SKM-1 treated with dmso at 0.1 percent for 144 hours (cell line): ENCODE data around the gene ORC5.

ENCODE experiments used
- DNase-seq: peaks from one replicate; lab custom pipeline; 2025; ENCODE audit not compliant: unreplicated experiment; lab: John Stamatoyannopoulos, UW

ORC5 gene

GRCh38 chr7:104127204-104127603 lies 80.6 kb downstream of the ORC5 start:
- DNase-seq, result no peak

GRCh38 chr7:104126411-104126841 lies 81.4 kb downstream of the ORC5 start:
- no peak for DNase-seq

- DNase-seq, result no peak
Observed at GRCh38 chr7:104124893-104125477, 82.8 kb downstream of the ORC5 start.

GRCh38 chr7:104124469-104124868 lies 83.3 kb downstream of the ORC5 start:
- no peak for DNase-seq

GRCh38 chr7:104123786-104124185 lies 84.0 kb downstream of the ORC5 start:
- DNase-seq, result no peak

GRCh38 chr7:104113788-104114187 lies 94.0 kb downstream of the ORC5 start:
- no peak for DNase-seq

GRCh38 chr7:104112623-104113022 lies 95.2 kb downstream of the ORC5 start:
- DNase-seq, result no peak

GRCh38 chr7:104111271-104111670 lies 96.5 kb downstream of the ORC5 start:
- no peak for DNase-seq

- no peak for DNase-seq
Observed at GRCh38 chr7:104106108-104106905, 101.5 kb downstream of the ORC5 start.

- DNase-seq, result no peak
Observed at GRCh38 chr7:104098890-104099289, 108.9 kb downstream of the ORC5 start.

GRCh38 chr7:104096683-104097082 lies 111.1 kb downstream of the ORC5 start:
- DNase-seq, result no peak

- DNase-seq, result no peak
Observed at GRCh38 chr7:104093127-104093526, 114.7 kb downstream of the ORC5 start.

- DNase-seq, result no peak
Observed at GRCh38 chr7:104091242-104091641, 116.6 kb downstream of the ORC5 start.

- no peak for DNase-seq
Observed at GRCh38 chr7:104089612-104090011, 118.2 kb downstream of the ORC5 start.

- DNase-seq, result no peak
Observed at GRCh38 chr7:104089061-104089460, 118.8 kb downstream of the ORC5 start.
